Astrocyte (in vitro differentiated cells and primary cell): ENCODE data around the gene TMEM191C. TPM values are rescaled to one million over a fixed set of nuclear protein-coding genes. Genes with fewer than 3 reads are reported as not detected.
"Not testable (repeated sequence)": the region's sequence is repeated elsewhere in the genome, so short reads cannot be mapped to it uniquely, and the experiment has no call there.

Experiments used
- DNase-seq: peaks from one replicate; pipeline ENCODE4 v3.0.0-alpha.2; 2010; ENCODE audit warnings: low read depth
- FAIRE-seq: peaks from 2 replicates; lab custom pipeline; 2011; peaks lifted over from hg19 to GRCh38; lab: Jason Lieb, UNC
- H2AFZ ChIP-seq: 2 replicates; pipeline ENCODE4 v1.6.0; 2012; ENCODE audit warnings: low read depth, low read length, inconsistent platforms
- H3K27ac ChIP-seq: 2 replicates; pipeline ENCODE4 v1.5.1; 2011; ENCODE audit warnings: low read depth, low read length, inconsistent platforms
- H3K27me3 ChIP-seq: 2 replicates; pipeline ENCODE4 v1.6.0; 2011; ENCODE audit warnings: low read length, inconsistent platforms; ENCODE audit not compliant: insufficient read depth
- H3K36me3 ChIP-seq: 2 replicates; pipeline ENCODE4 v1.5.1; 2011; ENCODE audit warnings: low read length, inconsistent platforms; ENCODE audit not compliant: insufficient read depth
- H3K4me1 ChIP-seq: 2 replicates; pipeline ENCODE4 v1.5.1; 2011; ENCODE audit warnings: low read length, inconsistent platforms; ENCODE audit not compliant: insufficient read depth
- H3K4me2 ChIP-seq: 2 replicates; pipeline ENCODE4 v1.6.0; 2012; ENCODE audit warnings: low read length, inconsistent platforms
- H3K4me3 ChIP-seq: 2 replicates; pipeline ENCODE4 v1.5.1; 2011; ENCODE audit warnings: low read depth, mild to moderate bottlenecking, low read length, inconsistent platforms; ENCODE audit not compliant: insufficient read depth
- H3K79me2 ChIP-seq: 2 replicates; pipeline ENCODE4 v1.6.0; 2012; ENCODE audit warnings: mild to moderate bottlenecking, low read length, inconsistent platforms; ENCODE audit not compliant: insufficient read depth
- H3K9ac ChIP-seq: 2 replicates; pipeline ENCODE4 v1.6.0; 2012; ENCODE audit warnings: mild to moderate bottlenecking, low read length, inconsistent platforms
- H3K9me3 ChIP-seq: 2 replicates; pipeline ENCODE4 v1.5.1; 2012; ENCODE audit warnings: low read depth, mild to moderate bottlenecking, low read length, inconsistent platforms; ENCODE audit not compliant: insufficient read depth
- H4K20me1 ChIP-seq: 2 replicates; pipeline ENCODE4 v1.6.0; 2012; ENCODE audit warnings: low read length, inconsistent platforms; ENCODE audit not compliant: insufficient read depth
- H3K27ac Mint-ChIP-seq: one replicate; pipeline ENCODE4 v1.8.0; 2021; ENCODE audit warnings: mild to moderate bottlenecking, mixed read lengths; ENCODE audit not compliant: unreplicated experiment
- H3K27me3 Mint-ChIP-seq: one replicate; pipeline ENCODE4 v1.8.0; 2021; ENCODE audit warnings: low read depth, mixed read lengths; ENCODE audit not compliant: unreplicated experiment
- H3K36me3 Mint-ChIP-seq: one replicate; pipeline ENCODE4 v1.8.0; 2021; ENCODE audit warnings: low read depth, mixed read lengths; ENCODE audit not compliant: unreplicated experiment
- H3K4me1 Mint-ChIP-seq: one replicate; pipeline ENCODE4 v1.8.0; 2021; ENCODE audit warnings: low read depth, mixed read lengths; ENCODE audit not compliant: unreplicated experiment
- H3K4me3 Mint-ChIP-seq: one replicate; pipeline ENCODE4 v1.8.0; 2021; ENCODE audit warnings: mild to moderate bottlenecking, moderate library complexity, mixed read lengths; ENCODE audit not compliant: unreplicated experiment
- H3K9me3 Mint-ChIP-seq: one replicate; pipeline ENCODE4 v1.8.0; 2021; ENCODE audit warnings: mild to moderate bottlenecking, mixed read lengths; ENCODE audit not compliant: unreplicated experiment
- EZH2 ChIP-seq: IDR thresholded peaks from 2 replicates; pipeline ENCODE4 v1.6.1; 2012; ENCODE audit warnings: mild to moderate bottlenecking, low read length, inconsistent platforms; ENCODE audit not compliant: insufficient read depth
- total RNA-seq: library from RNA; stranded (reverse); gene quantifications from 2 replicates; pipeline ENCODE4 v1.2.1, GENCODE V29; 2021
- TF ChIP-seq, protein P1 (sequence below): IDR thresholded peaks from 2 replicates; pipeline ENCODE4 v1.5.1; 2011; ENCODE audit warnings: low read depth, mild to moderate bottlenecking, inconsistent platforms, low read length, moderate library complexity; ENCODE audit not compliant: insufficient read depth

Gene TMEM191C
- total RNA-seq, 1 donor from 2014 or later: 3.4 TPM

DNA sequence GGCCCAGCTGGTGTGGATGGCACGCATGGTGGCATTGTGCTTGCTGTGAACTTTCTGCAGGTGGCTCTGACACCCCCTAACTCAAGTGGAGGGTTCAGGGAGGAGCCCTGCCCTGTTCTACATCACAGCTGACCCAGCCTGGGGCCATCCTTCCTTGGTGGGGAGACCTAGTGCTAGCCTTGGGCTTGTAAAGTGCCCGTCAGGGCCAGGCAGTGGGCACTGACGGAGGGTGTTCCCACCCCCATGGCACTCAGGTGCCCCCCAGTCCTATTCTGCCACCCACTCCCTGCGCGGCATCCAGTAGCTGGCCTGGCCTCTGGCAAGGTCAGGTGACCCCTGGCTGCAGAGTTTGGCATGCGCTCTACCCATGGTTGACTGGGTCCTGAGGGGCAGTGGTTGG is 26.0 kb upstream of the TMEM191C start:
- not testable (repeated sequence) for H3K9me3 Mint-ChIP-seq, H3K4me2 ChIP-seq, H3K9ac ChIP-seq, H3K27ac ChIP-seq, H2AFZ ChIP-seq, H3K4me3 Mint-ChIP-seq, H3K4me1 ChIP-seq, H3K27ac Mint-ChIP-seq, DNase-seq, H3K36me3 Mint-ChIP-seq, H3K4me1 Mint-ChIP-seq, FAIRE-seq, H3K27me3 Mint-ChIP-seq, H3K4me3 ChIP-seq, H3K27me3 ChIP-seq, H3K36me3 ChIP-seq, H3K9me3 ChIP-seq
- Histone ChIP-seq H4K20me1 (peaks cover 22% of the 10 kb centered on the region), H3K79me2 (peaks cover 18% of the 10 kb centered on the region)

DNA sequence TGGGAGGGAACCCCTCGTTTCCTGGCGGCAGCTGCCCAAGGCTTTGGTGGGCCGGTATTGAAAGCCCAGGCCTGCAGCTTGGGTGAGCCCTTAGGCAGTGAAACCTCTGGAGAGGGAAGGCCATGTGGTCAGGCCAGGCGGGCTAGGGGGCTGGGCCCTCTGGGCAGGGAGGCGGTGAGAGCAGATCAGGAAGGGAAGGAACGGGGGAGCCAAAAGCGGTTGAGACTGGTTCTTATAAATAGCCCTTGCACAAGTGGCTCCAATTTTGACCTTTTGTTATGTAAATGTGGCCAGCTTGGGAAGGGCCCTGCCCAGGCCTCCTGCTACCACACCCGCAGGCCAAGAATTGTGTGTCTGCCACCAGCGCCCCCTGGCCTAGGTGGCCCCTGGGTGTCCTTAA is 25.1 kb upstream of the TMEM191C start:
- H3K4me1 ChIP-seq, DNase-seq, H3K27ac Mint-ChIP-seq, H3K9me3 ChIP-seq, H3K36me3 ChIP-seq, H3K27me3 ChIP-seq, H3K27ac ChIP-seq, H3K9ac ChIP-seq, H3K4me2 ChIP-seq, H3K4me3 Mint-ChIP-seq, H3K4me1 Mint-ChIP-seq, FAIRE-seq, H2AFZ ChIP-seq, H3K9me3 Mint-ChIP-seq, H3K4me3 ChIP-seq, H3K27me3 Mint-ChIP-seq, H3K36me3 Mint-ChIP-seq: not testable (repeated sequence)
- Histone ChIP-seq H4K20me1 (peaks cover 30% of the 10 kb centered on the region), H3K79me2 (peaks cover 18% of the 10 kb centered on the region)

DNA sequence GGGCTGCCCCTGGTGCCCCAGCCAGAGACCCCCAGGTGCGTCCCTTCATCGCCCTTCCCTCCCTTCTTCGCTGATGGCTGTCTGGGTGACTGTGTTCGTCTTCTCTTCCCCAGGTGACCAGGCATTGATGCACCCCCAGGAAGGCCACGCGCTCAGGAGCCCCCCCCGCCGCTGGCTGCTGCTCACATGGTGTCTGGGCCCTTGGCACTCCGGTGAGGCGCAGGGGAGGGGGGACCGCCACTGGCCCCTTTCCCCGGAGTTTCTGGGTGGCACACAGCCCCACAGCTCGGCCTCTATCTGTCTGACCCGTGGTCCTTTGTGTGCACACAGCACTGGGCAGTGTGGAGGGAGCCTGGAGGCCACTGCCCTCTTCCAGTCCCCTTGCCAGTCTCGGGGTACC is 24.5 kb upstream of the TMEM191C start:
- H3K9me3 ChIP-seq, H2AFZ ChIP-seq, H3K27me3 ChIP-seq, H3K9ac ChIP-seq, H3K4me1 ChIP-seq, FAIRE-seq, DNase-seq, H3K27me3 Mint-ChIP-seq, H3K4me2 ChIP-seq, H3K4me3 Mint-ChIP-seq, H3K36me3 ChIP-seq, H3K27ac Mint-ChIP-seq, H3K27ac ChIP-seq, H3K36me3 Mint-ChIP-seq, H3K4me1 Mint-ChIP-seq, H3K9me3 Mint-ChIP-seq, H3K4me3 ChIP-seq: not testable (repeated sequence)
- Histone ChIP-seq H4K20me1 (peaks cover 35% of the 10 kb centered on the region), H3K79me2 (peaks cover 18% of the 10 kb centered on the region)

DNA sequence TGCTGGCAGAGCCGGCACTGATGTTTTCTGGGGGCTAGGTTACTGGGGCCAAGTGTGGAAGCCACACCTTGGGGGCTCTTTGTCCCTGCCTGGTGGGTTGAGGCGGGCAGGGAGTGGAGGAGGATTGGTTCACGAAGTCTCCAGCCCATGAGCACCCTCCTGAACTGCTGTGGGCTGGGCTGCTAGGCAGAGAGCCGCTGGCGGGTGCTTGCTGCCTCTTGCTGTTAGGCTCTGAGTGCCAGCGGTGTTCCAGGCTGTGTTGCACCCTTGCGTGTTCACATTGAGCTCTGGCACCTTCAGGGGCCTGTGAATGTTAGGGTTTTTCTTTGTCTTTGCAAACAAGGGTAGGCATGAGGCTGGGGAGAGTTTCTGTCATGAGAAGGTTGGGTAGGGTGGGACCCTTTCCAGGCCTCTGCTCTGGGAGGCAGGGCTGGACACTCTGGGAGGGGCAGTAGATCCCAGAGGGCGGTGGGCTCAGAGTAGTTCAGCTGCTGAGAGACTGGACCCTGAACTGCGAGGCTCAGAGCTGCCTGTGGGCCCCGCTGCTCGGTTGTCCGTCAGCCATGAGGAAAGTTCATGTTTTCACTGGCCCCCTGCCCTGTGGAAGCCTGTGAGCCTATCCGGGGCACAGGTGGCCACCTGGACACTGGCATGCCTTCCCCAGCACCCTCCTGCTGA is 24.0 kb upstream of the TMEM191C start:
- no peak overlapping the region for H2AFZ ChIP-seq
- Mint-ChIP-seq H3K9me3 (no peaks in the 10 kb centered on the region), H3K4me3 (no peak overlapping the region), H3K27ac (no peak overlapping the region), H3K4me1 (peaks cover 2% of the 10 kb centered on the region), H3K36me3 (peaks cover 4% of the 10 kb centered on the region), H3K27me3 (no peaks in the 10 kb centered on the region)
- no peak for TF ChIP-seq EZH2
- TF ChIP-seq, protein P1, sequence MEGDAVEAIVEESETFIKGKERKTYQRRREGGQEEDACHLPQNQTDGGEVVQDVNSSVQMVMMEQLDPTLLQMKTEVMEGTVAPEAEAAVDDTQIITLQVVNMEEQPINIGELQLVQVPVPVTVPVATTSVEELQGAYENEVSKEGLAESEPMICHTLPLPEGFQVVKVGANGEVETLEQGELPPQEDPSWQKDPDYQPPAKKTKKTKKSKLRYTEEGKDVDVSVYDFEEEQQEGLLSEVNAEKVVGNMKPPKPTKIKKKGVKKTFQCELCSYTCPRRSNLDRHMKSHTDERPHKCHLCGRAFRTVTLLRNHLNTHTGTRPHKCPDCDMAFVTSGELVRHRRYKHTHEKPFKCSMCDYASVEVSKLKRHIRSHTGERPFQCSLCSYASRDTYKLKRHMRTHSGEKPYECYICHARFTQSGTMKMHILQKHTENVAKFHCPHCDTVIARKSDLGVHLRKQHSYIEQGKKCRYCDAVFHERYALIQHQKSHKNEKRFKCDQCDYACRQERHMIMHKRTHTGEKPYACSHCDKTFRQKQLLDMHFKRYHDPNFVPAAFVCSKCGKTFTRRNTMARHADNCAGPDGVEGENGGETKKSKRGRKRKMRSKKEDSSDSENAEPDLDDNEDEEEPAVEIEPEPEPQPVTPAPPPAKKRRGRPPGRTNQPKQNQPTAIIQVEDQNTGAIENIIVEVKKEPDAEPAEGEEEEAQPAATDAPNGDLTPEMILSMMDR: no peak
- no peaks in the 10 kb centered on the region for H3K36me3 ChIP-seq
- no peak overlapping the region for H3K4me2 ChIP-seq
- H3K27me3 ChIP-seq: no peaks in the 10 kb centered on the region
- H3K4me1 ChIP-seq: no peaks in the 10 kb centered on the region
- no peaks in the 10 kb centered on the region for H3K9me3 ChIP-seq
- H3K79me2 ChIP-seq: peaks cover 18% of the 10 kb centered on the region
- no peak for FAIRE-seq
- no peak overlapping the region for H3K27ac ChIP-seq
- peaks cover 41% of the 10 kb centered on the region for H4K20me1 ChIP-seq
- no peak overlapping the region for H3K9ac ChIP-seq
- no peak for DNase-seq
- H3K4me3 ChIP-seq: no peak overlapping the region
